Peyer's patch (tissue), 4 donors: ENCODE results near the gene GCA.

Experiments used
- POLR2A ChIP-seq, 2 donors: fragments of 450-650 bp; IDR thresholded peaks; one replicate each; pipeline ENCODE4 v1.5.1; 2017; ENCODE audit warnings: antibody characterized with exemption in 2 of 2, mild to moderate bottlenecking in 2 of 2, moderate library complexity in 2 of 2
- TF ChIP-seq, protein P1 (sequence below), 6 experiments: fragments of 450-650 bp in 4 of 6; fragments of 200-600 bp in 2 of 6; sonication (generic) in 1 of 6; IDR thresholded peaks; one replicate each; pipeline ENCODE4 v1.5.1; 2017 to 2019; ENCODE audit warnings: antibody characterized with exemption in 6 of 6, mild to moderate bottlenecking in 3 of 6, moderate library complexity in 1 of 6

DNA sequence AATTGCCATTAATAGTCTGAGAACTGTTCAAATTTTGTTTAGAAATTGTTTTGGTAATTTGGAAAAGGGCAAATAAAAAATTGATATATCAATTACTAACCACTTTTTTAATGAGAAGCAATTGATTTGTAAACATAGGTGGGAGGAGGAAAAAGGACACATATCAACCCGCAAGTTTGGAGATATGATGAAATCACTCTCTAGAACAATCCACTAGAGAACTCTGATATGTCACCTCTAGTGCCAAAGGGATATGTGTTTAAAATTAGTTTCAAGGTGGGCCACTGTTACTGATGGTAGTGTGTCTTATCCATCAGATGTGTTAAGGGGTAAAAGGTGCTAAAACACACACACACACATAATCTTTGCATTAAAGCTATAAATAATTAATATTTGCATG is 42.1 kb upstream of the GCA start:
- TF ChIP-seq, protein P1, sequence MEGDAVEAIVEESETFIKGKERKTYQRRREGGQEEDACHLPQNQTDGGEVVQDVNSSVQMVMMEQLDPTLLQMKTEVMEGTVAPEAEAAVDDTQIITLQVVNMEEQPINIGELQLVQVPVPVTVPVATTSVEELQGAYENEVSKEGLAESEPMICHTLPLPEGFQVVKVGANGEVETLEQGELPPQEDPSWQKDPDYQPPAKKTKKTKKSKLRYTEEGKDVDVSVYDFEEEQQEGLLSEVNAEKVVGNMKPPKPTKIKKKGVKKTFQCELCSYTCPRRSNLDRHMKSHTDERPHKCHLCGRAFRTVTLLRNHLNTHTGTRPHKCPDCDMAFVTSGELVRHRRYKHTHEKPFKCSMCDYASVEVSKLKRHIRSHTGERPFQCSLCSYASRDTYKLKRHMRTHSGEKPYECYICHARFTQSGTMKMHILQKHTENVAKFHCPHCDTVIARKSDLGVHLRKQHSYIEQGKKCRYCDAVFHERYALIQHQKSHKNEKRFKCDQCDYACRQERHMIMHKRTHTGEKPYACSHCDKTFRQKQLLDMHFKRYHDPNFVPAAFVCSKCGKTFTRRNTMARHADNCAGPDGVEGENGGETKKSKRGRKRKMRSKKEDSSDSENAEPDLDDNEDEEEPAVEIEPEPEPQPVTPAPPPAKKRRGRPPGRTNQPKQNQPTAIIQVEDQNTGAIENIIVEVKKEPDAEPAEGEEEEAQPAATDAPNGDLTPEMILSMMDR (IDR thresholded peaks at IDR 0.05) = no peak
- no peak for TF ChIP-seq POLR2A (IDR thresholded peaks at IDR 0.05)
